GM19023 (cell line): ENCODE results near the gene HOXA11.

ENCODE experiments used
- ATAC-seq: cut with Tn5 transposase; IDR thresholded peaks from one replicate; pipeline ENCODE4 v1.9.1; 2021; ENCODE audit warnings: mild to moderate bottlenecking, moderate library complexity; ENCODE audit not compliant: unreplicated experiment

The HOXA11 gene

DNA sequence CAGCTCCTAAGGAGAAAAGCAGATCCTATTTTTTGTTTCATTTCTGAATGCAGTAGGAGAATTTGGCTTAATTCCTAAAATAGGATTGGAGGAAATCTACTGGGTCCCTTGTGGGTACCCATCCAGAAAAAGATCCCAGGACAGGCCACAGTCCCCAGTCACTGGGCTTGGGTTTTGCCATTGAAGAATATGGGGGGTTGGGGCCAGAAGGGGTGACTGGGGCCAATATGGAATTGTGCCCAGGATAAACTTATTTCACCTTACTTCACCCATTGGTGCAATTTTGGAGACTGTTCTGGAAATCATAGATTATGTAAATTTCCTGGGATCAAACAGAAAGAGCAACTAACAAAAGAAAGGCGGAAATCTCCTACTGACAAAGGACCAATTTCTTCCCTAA is 46.6 kb downstream of the HOXA11 start:
- ATAC-seq: no peak

DNA sequence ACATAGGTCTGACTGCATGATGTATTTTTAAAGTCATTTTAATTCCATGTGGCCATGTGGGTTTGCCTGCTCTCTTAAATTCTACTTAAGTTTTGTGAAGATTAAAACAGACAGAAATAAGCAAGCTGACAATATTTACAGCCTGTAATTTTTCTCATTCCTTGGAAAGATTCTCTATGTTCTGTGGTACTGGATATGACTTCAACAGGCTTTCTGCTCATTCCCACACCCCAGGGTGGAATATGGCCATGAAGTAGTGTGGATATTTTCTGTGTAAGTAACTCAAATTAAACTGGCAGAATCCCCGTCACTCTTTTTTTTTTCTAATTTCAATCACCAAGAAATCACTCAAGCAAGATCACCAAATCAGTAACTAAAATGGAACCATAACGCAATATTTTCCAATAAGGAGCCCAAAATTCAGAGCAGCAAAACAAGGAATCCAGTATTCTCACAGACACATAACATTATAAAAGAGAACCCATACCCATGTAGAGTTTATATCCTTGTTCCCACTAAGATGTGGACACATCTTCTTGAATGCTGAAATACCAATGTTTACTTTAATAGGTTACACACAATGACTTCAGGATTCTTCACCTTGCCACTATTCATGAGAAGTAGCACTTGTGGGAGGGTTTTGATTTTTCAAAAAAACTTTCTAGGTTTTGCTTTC is 47.3 kb downstream of the HOXA11 start:
- ATAC-seq: no peak

DNA sequence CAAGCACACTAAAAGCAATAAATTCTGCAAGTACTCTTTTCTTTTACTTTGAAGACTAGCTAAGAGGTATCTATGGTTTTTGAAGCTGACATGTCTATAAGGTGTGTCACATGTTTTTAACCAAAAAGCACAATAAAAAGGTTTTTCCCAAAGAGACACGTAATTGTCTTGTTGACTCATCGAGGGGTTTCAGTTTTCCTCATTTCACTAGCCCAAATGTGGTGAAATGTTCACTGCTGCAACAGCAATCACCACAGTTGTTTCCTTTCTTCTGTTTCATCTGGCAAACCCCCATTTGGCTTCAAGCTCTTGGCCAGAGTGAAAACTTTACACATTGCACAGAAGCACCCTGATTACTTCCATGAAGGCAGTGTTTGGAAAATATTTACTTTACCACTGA is 50.6 kb downstream of the HOXA11 start:
- ATAC-seq: no peak

DNA sequence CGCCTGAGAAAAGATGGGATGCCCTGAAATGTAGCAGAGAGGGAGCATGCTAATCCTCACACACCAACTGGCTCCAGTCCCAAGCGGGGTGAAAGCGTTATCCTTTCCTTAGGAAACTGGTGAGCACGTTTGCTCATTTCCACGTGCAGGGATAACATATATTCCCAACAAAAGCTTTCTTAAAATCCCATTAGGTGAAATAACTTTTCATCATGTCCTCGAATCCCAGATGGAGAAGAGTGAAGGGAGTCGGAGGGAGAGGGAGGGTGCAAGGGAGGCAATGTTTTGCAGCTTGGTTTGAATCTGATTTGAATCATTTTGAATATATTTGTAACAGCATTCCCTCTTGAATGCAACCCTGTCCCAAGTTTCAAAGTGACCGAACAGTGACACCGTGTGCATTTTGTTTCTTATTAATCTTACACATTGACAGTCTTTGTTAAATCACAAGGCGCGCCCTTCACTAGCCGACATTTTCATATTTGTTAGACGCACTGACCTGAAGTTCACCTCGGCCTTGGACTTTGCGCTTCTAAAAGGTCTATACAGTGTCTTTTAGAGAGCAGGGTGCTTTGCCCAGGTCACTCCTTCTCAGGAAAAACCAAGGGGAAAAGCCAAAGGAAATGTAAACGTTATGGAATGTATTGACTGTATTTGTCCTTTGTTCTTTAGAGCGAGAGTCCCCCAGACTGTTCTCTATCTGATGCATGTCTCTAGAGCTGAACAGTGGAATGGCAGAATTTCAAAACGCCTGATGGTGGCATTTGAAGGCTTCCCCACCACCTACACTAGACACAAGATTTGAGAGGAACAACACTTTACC is 51.4 kb downstream of the HOXA11 start:
- ATAC-seq: no peak

DNA sequence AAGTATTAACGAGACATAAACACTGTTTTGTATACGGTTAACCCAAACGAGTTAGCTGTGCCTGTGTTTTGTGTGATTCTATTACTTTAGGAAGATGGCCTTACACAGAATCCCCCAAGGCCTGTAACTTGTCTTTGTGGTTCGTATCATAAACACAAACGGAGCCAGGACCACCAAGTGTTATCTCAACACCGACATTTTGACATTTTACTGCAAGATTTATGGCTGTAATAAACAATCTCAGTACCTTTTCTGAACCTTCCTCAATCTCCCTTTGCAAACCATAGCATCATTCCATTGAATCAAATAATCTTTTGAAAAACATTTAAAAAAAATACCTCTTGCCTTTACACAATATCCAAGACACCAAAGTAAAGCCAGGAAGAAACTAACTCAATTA is 52.1 kb downstream of the HOXA11 start:
- no peak for ATAC-seq

DNA sequence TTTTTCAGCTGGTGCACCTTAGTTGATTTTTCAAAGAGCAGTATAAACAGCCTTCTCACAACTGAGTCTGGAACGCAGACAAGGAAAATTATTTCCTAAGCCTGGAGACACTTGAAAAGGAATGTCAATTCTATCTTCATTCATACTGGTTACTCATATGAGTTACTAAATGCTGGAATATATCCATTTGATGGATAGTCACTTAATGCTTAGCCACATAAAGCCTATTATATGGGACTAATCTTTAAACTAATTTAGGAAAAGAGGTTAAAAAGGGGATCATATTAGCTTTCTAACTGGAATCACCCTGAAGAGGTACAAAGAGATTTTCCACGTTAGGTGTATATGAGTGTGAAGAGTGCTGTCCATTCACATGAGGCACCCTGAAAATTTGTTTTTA is 52.8 kb downstream of the HOXA11 start:
- ATAC-seq: no peak

DNA sequence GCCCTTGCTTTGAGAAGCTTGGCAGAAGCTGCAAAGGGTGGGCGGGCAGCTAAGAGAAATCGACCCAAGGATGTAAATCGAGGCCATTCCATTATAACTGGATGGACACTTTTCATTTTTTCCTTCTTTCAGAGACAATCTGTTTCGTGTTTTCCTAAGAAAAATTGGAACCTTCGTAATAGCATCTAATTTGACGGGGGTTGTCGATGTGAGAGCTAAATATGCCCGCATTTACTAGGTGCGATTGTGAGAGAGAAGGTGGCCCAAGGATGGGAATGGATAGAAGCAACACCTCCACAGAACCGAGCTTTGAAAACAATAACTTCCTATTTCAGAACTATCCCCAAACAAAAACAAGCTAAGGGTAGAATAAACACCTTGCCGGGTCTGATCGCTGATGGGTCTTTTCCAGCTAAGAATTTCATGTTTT is 53.6 kb downstream of the HOXA11 start:
- no peak for ATAC-seq
